K562 (cell line): ENCODE results near the gene MGP. TPM values are rescaled to one million over a fixed set of nuclear protein-coding genes. Genes with fewer than 3 reads are reported as not detected.

ENCODE experiments used
- ATAC-seq: fragments of 200-7000 bp; cut with Tn5 transposase; 3 replicates; pipeline ENCODE4 v1.9.1; 2020; ENCODE audit warnings: moderate library complexity
- BruUV-seq: library from RNA; stranded (reverse); fragments of 400-500 nt; replicated peaks from 2 replicates; lab custom pipeline; 2021; lab: Mats Ljungman, UMichigan
- CTCF ChIA-PET: fragments of 300-600 bp; formaldehyde crosslinking; extraction: SDS; loops from one replicate; lab custom pipeline; 2021; ENCODE audit warnings: low intra/inter-chr PET ratio; lab: Yijun Ruan, JAX
- POLR2A ChIA-PET: fragments of 300-600, 350-650 bp; sonication (Branson Sonifier 250); formaldehyde crosslinking; extraction: SDS; loops from one replicate; lab custom pipeline; 2021; ENCODE audit warnings: antibody characterized with exemption, inconsistent platforms; lab: Yijun Ruan, JAX
- DNase-seq, 4 experiments: peaks; one replicate each; pipeline versions ENCODE4 v3.0.0 to v3.0.0-alpha.2; 2011 to 2018; ENCODE audit warnings: low spot score in 3 of 4, mixed read lengths in 3 of 4; ENCODE audit errors: extremely low read depth in 1 of 4
- FAIRE-seq: peaks from 2 replicates; lab custom pipeline; 2011; peaks lifted over from hg19 to GRCh38; lab: Jason Lieb, UNC
- H2AFZ ChIP-seq: 2 replicates; pipeline ENCODE4 v1.6.0; 2011; ENCODE audit warnings: low read depth, low read length, control low read depth, inconsistent platforms
- H3K27ac ChIP-seq: fragments of 200-600 bp; 3 replicates; pipeline ENCODE4 v1.8.0; 2011; ENCODE audit warnings: low read depth, mild to moderate bottlenecking, control low read depth, inconsistent platforms, low read length, moderate library complexity, mixed read lengths; ENCODE audit errors: extremely low read depth
- H3K27me3 ChIP-seq, 2 experiments: fragments of 300-600 bp in 1 of 2; 2 replicates in 1 of 2; 3 replicates in 1 of 2; pipeline versions ENCODE4 v1.6.0 to v1.8.0; 2011; ENCODE audit warnings: inconsistent platforms in 2 of 2, low read length in 2 of 2, mild to moderate bottlenecking in 1 of 2, mixed read lengths in 1 of 2, moderate library complexity in 1 of 2; ENCODE audit not compliant: control insufficient read depth in 2 of 2, insufficient read depth in 2 of 2
- H3K36me3 ChIP-seq: fragments of 300-600 bp; 3 replicates; pipeline ENCODE4 v1.8.0; 2011; ENCODE audit warnings: mild to moderate bottlenecking, low read length, inconsistent platforms; ENCODE audit not compliant: control insufficient read depth, insufficient read depth
- H3K4me1 ChIP-seq, 2 experiments: fragments of 200-600 bp in 1 of 2; replicated peaks in 1 of 2; 2 replicates in 1 of 2; 3 replicates in 1 of 2; pipeline versions ENCODE4 v1.5.1 to v1.8.0; 2011; ENCODE audit warnings: inconsistent platforms in 2 of 2, low read length in 2 of 2, mild to moderate bottlenecking in 1 of 2, mixed read lengths in 1 of 2, moderate library complexity in 1 of 2; ENCODE audit not compliant: control insufficient read depth in 2 of 2, insufficient read depth in 2 of 2
- H3K4me2 ChIP-seq: 2 replicates; pipeline ENCODE4 v1.6.1; 2011; ENCODE audit warnings: low read length, control low read depth, inconsistent platforms, mixed read lengths; ENCODE audit not compliant: insufficient read depth
- H3K4me3 ChIP-seq: fragments of 200-600 bp; sonication (generic), shearing (Covaris generic); 2 replicates; pipeline ENCODE4 v1.5.1; 2016; ENCODE audit warnings: control low read depth, inconsistent platforms
- H3K79me2 ChIP-seq: fragments of 200-600 bp; 3 replicates; pipeline ENCODE4 v1.8.0; 2011; ENCODE audit warnings: low read length, inconsistent platforms; ENCODE audit not compliant: control insufficient read depth, insufficient read depth
- H3K9ac ChIP-seq, 2 experiments: 2 replicates each; pipeline versions ENCODE4 v1.6.0 to v1.6.1; 2011; ENCODE audit warnings: low read depth in 2 of 2, low read length in 2 of 2, control low read depth in 1 of 2, inconsistent platforms in 1 of 2, mild to moderate bottlenecking in 1 of 2, mixed read lengths in 1 of 2; ENCODE audit not compliant: insufficient read depth in 1 of 2
- H3K9me1 ChIP-seq: one replicate; pipeline ENCODE4 v1.6.0; 2011; ENCODE audit warnings: inconsistent platforms, mild to moderate bottlenecking, low read length, moderate library complexity; ENCODE audit not compliant: control insufficient read depth, insufficient read depth
- H3K9me3 ChIP-seq: replicated peaks from 2 replicates; pipeline ENCODE4 v1.5.1; 2011; ENCODE audit warnings: low read depth, low read length, inconsistent platforms; ENCODE audit not compliant: control insufficient read depth, insufficient read depth
- H4K20me1 ChIP-seq: replicated peaks from 2 replicates; pipeline ENCODE4 v1.6.1; 2011; ENCODE audit warnings: low read length, inconsistent platforms, mixed read lengths; ENCODE audit not compliant: control insufficient read depth, insufficient read depth
- BRF1 ChIP-seq: IDR thresholded peaks from 3 replicates; pipeline ENCODE4 v1.6.1; 2011; ENCODE audit warnings: borderline replicate concordance, mild to moderate bottlenecking; ENCODE audit not compliant: insufficient read length; ENCODE audit errors: extremely low read depth
- ETV5 ChIP-seq: sonication (generic); formaldehyde crosslinking; IDR thresholded peaks from 2 replicates; pipeline ENCODE4 v1.4.0; 2020; ENCODE audit warnings: low read depth, mild to moderate bottlenecking, missing genetic modification reagents
- GATAD2A ChIP-seq: fragments of 450-650 bp; IDR thresholded peaks from 2 replicates; pipeline ENCODE4 v1.6.1; 2017
- HDAC1 ChIP-seq, 2 experiments: fragments of 450-650 bp; IDR thresholded peaks; 2 replicates each; pipeline ENCODE4 v1.6.1; 2016 to 2017; ENCODE audit warnings: inconsistent platforms in 1 of 2, mild to moderate bottlenecking in 1 of 2, moderate library complexity in 1 of 2
- KLF1 ChIP-seq: fragments of 450-650 bp; IDR thresholded peaks from 2 replicates; pipeline ENCODE4 v1.6.1; 2016; ENCODE audit warnings: missing genetic modification characterization, missing compliant biosample characterization
- KLF10 ChIP-seq: fragments of 250-450 bp; sonication (Bioruptor Pico); IDR thresholded peaks from 2 replicates; pipeline ENCODE4 v1.6.1; 2021; ENCODE audit warnings: matching md5 sums
- LARP7 ChIP-seq: fragments of 450-650 bp; IDR thresholded peaks from 2 replicates; pipeline ENCODE4 v1.6.1; 2016
- YBX1 ChIP-seq: fragments of 450-650 bp; IDR thresholded peaks from 2 replicates; pipeline ENCODE4 v1.7.1; 2016; ENCODE audit warnings: mild to moderate bottlenecking
- ZNF121 ChIP-seq: sonication (generic); formaldehyde crosslinking; conservative IDR thresholded peaks from 2 replicates; pipeline ENCODE4 v1.8.0; 2022; ENCODE audit warnings: missing genetic modification reagents
- WGBS: fragments of 100-300 bp; shearing (Covaris generic); methylation state at CpG from one replicate; pipeline ENCODE4 v1.1.6; 2016; ENCODE audit warnings: low coverage, mixed read lengths; ENCODE audit not compliant: insufficient coverage; ENCODE audit errors: missing lambda C conversion rate; 5-methylcytosine and 5-hydroxymethylcytosine counted together
- in situ Hi-C: fragments of 300-500 bp; cut with MboI; formaldehyde crosslinking; loops from 4 replicates; pipeline ENCODE4 v1.15.0; 2018; ENCODE audit warnings: inconsistent platforms, mixed read lengths
- intact Hi-C: fragments of 100-400 bp; cut with micrococcal nuclease; formaldehyde crosslinking; loops from 2 replicates; pipeline ENCODE4 v1.14.2; 2022
- polyA plus RNA-seq, 8 experiments: library from polyadenylated mRNA; depleted of rRNA in 4 of 8; stranded (reverse) in 5 of 8; unstranded in 3 of 8; fragments of >200 nt; fragmentation: Nextera tagmentation in 2 of 8; fragmentation: Illumina TruSeq in 1 of 8; extraction: Ambion mirVana in 2 of 8; extraction: Trizol in 1 of 8; gene quantifications; 2 replicates each; pipeline versions ENCODE4 v1.2.1 to v1.2.3, GENCODE V29; 2011 to 2014; ENCODE audit warnings: inconsistent platforms in 1 of 8, missing spikeins in 1 of 8
- total RNA-seq, 7 experiments: library from RNA; depleted of rRNA in 6 of 7; stranded (reverse); fragments of >200 nt in 6 of 7; fragmentation: Illumina TruSeq in 2 of 7; extraction: Trizol in 2 of 7; gene quantifications; 2 replicates each; pipeline versions ENCODE4 v1.2.1 to v1.2.3, GENCODE V29; 2011 to 2021; ENCODE audit warnings: low replicate concordance in 1 of 7
- TF ChIP-seq, protein P1 (sequence below), 2 experiments: IDR thresholded peaks; 2 replicates each; pipeline ENCODE4 v1.6.1; 2012; ENCODE audit warnings: improper control_type of control experiment in 2 of 2, low read depth in 2 of 2, low read length in 2 of 2, borderline replicate concordance in 1 of 2
- TF ChIP-seq, protein P2 (sequence below): fragments of 450-650 bp; IDR thresholded peaks from 2 replicates; pipeline ENCODE4 v1.6.1; 2017; ENCODE audit warnings: antibody characterized with exemption
- TF ChIP-seq, protein P3 (sequence below): sonication (generic); formaldehyde crosslinking; IDR thresholded peaks from 2 replicates; pipeline ENCODE4 v1.8.0; 2022; ENCODE audit warnings: mild to moderate bottlenecking, missing genetic modification reagents
- TF ChIP-seq, protein P4 (sequence below): fragments of 150-350 bp; IDR thresholded peaks from 2 replicates; pipeline ENCODE4 v1.6.1; 2014; ENCODE audit warnings: low read depth, mild to moderate bottlenecking, low read length, borderline replicate concordance

The MGP gene
- total and polyA plus RNA-seq, 9 of the 15 experiments (the other 6 are each of a cell fraction or from before 2014, with no cell fraction given): 1.2 TPM; not detected in 8

DNA sequence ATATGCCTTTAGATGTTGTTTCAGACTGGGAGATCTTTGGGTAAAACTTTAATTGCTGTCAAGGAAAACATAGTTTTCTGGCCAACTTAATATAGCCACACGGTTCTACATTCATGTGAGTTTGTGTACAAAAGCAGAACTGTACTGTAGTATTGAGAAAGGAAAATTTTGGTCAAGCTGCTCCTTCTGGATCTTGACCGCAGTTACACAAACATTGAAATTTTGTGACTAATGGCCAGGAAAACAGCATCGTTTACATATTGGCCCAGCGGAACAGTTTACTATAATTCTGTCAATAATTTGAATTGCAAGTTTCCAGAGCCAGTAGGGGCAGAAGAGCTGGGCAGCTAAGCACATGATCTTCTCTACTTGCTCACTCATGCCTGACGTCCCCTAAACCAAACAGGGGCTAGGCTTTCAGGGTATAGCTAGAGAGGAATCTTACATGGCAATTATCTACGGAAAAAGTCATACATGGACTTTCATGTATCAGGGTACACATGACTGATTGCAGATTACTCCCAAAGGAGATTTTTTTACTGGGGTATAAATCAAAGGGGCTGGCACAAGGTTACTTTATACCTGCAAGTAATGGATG is 31.0 kb downstream of the MGP start:
- intact Hi-C loops (no loop called here), in situ Hi-C loops (no loop called here)
- Histone ChIP-seq H3K9me1 (no peaks in the 10 kb centered on the region), H3K9ac (no peak overlapping the region), H4K20me1 (no peaks in the 10 kb centered on the region), H3K27me3 (no peaks in the 10 kb centered on the region), H3K4me1 (no peaks in the 10 kb centered on the region), H3K9me3 (no peaks in the 10 kb centered on the region), H3K36me3 (no peaks in the 10 kb centered on the region), H3K4me3 (no peak overlapping the region), H3K4me2 (no peak overlapping the region), H3K27ac (no peak overlapping the region), H2AFZ (no peak overlapping the region), H3K79me2 (no peaks in the 10 kb centered on the region)
- ATAC-seq: no peak
- POLR2A ChIA-PET: interaction anchor here (0.7 to 1.3 kb wide), 2 partner anchors 16 to 46 kb away, joined by 3 read pairs; no protein-coding TSS in a partner anchor
- DNase-seq: no peak
- 2% methylated on average over 6 of the region's 6 CpGs for WGBS
- no peak for FAIRE-seq
- CTCF ChIA-PET: no interaction called here
- BruUV-seq: no TSS peak
- TF ChIP-seq BRF1 (no peak), KLF10 (CRISPR knock-in tag) (no peak), ETV5 (CRISPR knock-in tag) (no peak), HDAC1 (IDR thresholded peaks at IDR 0.05) (no peak), YBX1 (no peak), GATAD2A (no peak), LARP7 (no peak), ZNF121 (CRISPR knock-in tag) (no peak), KLF1 (tag) (no peak)
- TF ChIP-seq, protein P1, sequence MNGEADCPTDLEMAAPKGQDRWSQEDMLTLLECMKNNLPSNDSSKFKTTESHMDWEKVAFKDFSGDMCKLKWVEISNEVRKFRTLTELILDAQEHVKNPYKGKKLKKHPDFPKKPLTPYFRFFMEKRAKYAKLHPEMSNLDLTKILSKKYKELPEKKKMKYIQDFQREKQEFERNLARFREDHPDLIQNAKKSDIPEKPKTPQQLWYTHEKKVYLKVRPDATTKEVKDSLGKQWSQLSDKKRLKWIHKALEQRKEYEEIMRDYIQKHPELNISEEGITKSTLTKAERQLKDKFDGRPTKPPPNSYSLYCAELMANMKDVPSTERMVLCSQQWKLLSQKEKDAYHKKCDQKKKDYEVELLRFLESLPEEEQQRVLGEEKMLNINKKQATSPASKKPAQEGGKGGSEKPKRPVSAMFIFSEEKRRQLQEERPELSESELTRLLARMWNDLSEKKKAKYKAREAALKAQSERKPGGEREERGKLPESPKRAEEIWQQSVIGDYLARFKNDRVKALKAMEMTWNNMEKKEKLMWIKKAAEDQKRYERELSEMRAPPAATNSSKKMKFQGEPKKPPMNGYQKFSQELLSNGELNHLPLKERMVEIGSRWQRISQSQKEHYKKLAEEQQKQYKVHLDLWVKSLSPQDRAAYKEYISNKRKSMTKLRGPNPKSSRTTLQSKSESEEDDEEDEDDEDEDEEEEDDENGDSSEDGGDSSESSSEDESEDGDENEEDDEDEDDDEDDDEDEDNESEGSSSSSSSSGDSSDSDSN (IDR thresholded peaks at IDR 0.05; ENCODE audit: borderline replicate concordance in 1 of 2, low read depth in 2 of 2, low read length in 2 of 2): no peak
- TF ChIP-seq, protein P2, sequence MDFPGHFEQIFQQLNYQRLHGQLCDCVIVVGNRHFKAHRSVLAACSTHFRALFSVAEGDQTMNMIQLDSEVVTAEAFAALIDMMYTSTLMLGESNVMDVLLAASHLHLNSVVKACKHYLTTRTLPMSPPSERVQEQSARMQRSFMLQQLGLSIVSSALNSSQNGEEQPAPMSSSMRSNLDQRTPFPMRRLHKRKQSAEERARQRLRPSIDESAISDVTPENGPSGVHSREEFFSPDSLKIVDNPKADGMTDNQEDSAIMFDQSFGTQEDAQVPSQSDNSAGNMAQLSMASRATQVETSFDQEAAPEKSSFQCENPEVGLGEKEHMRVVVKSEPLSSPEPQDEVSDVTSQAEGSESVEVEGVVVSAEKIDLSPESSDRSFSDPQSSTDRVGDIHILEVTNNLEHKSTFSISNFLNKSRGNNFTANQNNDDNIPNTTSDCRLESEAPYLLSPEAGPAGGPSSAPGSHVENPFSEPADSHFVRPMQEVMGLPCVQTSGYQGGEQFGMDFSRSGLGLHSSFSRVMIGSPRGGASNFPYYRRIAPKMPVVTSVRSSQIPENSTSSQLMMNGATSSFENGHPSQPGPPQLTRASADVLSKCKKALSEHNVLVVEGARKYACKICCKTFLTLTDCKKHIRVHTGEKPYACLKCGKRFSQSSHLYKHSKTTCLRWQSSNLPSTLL: no peak
- TF ChIP-seq, protein P3, sequence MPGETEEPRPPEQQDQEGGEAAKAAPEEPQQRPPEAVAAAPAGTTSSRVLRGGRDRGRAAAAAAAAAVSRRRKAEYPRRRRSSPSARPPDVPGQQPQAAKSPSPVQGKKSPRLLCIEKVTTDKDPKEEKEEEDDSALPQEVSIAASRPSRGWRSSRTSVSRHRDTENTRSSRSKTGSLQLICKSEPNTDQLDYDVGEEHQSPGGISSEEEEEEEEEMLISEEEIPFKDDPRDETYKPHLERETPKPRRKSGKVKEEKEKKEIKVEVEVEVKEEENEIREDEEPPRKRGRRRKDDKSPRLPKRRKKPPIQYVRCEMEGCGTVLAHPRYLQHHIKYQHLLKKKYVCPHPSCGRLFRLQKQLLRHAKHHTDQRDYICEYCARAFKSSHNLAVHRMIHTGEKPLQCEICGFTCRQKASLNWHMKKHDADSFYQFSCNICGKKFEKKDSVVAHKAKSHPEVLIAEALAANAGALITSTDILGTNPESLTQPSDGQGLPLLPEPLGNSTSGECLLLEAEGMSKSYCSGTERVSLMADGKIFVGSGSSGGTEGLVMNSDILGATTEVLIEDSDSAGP (CRISPR knock-in tag): no peak
- TF ChIP-seq, protein P4, sequence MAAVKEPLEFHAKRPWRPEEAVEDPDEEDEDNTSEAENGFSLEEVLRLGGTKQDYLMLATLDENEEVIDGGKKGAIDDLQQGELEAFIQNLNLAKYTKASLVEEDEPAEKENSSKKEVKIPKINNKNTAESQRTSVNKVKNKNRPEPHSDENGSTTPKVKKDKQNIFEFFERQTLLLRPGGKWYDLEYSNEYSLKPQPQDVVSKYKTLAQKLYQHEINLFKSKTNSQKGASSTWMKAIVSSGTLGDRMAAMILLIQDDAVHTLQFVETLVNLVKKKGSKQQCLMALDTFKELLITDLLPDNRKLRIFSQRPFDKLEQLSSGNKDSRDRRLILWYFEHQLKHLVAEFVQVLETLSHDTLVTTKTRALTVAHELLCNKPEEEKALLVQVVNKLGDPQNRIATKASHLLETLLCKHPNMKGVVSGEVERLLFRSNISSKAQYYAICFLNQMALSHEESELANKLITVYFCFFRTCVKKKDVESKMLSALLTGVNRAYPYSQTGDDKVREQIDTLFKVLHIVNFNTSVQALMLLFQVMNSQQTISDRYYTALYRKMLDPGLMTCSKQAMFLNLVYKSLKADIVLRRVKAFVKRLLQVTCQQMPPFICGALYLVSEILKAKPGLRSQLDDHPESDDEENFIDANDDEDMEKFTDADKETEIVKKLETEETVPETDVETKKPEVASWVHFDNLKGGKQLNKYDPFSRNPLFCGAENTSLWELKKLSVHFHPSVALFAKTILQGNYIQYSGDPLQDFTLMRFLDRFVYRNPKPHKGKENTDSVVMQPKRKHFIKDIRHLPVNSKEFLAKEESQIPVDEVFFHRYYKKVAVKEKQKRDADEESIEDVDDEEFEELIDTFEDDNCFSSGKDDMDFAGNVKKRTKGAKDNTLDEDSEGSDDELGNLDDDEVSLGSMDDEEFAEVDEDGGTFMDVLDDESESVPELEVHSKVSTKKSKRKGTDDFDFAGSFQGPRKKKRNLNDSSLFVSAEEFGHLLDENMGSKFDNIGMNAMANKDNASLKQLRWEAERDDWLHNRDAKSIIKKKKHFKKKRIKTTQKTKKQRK: no peak
